Jurkat, Clone E6-1 (cell line): Measurements from ENCODE around the gene SERPINA1.

Experiments
- DNase-seq: peaks from one replicate; pipeline ENCODE4 v3.0.0-alpha.2; 2011; ENCODE audit warnings: low read depth, low spot score
- H3K4me3 ChIP-seq: 2 replicates; pipeline ENCODE4 v1.5.1; 2011; ENCODE audit warnings: mild to moderate bottlenecking, low read length, control low read depth, moderate library complexity

SERPINA1 gene

DNA sequence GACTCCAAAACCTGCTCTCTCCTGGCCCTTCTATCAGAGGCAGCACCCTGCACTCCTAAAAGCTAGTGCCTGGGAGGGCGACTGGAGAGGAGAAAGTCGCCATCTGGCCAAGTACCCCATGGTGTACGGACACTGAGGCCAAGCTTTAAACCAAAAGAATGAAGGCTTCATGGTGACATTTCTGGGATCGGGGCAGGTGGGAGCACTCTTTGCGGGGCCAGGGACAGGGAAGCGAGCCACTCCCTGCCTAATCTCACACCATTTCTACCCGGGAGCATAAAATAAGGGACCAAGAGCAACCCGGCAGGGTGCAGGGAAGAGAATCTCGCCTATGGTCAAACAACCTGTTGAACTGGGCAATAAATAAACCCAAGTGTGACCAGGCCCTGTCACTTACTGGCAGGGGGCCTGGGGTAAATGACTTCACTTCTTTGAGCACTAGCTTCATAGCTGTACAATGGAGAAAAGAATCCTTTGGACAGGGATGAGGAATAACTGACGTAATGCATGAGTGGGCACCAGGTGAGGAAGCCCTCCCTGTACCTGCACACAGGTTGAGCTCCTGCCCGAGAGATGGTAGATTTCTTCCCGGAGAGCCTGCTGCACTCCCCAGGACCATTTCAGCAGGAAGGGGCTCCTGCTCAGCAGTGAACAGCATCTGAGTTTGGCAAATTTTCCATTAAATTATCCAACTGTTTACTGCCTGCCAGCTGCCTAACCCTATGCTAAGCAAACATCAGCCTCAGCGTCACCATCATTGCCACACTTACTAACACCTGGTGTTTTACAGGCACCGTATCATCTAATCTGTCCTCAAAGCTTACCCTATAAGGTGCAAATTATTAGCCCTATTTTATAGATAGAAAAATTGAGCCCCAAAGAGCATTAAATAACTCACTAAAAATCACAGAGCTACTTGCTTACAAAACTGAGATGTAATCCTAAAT lies 2.0 kb downstream of the SERPINA1 start:
- H3K4me3 ChIP-seq = no peak overlapping the region
- no peak for DNase-seq

DNA sequence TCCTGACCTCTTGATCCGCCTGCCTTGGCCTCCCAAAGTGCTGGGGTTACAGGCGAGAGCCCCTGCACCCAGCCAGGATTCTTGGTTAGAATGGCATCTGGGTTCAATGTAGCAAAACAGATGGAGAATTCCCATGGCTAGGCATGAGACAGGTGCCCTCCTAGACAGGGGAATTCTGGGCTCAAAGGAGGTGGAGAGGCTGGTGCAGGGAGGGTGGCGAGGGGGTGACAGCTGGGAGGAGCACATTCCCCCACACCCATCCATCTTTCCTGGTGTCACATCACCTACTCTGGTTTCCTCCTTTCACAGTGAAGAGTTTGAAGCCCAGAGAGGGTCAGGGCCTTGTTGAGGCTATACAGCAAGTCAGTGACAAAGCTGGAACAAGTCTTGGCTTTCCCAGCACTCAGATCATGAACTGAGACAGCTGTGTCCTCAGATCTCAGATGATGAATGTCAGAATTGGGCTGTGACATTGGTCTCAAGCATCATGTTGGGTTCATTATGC lies 2.8 kb downstream of the SERPINA1 start:
- no peak for DNase-seq
- no peak overlapping the region for H3K4me3 ChIP-seq

DNA sequence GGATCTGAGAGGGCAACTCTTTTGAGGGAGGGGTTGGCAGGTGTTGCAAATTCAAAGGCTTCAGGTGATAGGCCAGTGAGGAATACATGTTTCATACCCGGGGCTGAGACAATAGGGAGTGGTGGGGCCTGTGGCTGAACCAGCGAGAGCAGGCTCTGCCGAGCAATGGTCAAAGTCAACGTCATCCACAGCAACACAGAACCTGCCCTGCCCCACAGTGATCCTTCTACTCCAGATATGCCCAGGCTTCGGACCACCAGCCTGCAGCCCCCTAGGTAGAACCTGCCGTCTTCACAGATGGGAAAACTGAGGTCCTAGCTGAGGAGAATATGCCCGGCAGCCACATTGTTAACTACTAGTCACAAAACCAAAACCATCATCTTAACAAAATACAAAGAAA lies 4.1 kb downstream of the SERPINA1 start:
- DNase-seq = no peak
- H3K4me3 ChIP-seq = no peak overlapping the region

DNA sequence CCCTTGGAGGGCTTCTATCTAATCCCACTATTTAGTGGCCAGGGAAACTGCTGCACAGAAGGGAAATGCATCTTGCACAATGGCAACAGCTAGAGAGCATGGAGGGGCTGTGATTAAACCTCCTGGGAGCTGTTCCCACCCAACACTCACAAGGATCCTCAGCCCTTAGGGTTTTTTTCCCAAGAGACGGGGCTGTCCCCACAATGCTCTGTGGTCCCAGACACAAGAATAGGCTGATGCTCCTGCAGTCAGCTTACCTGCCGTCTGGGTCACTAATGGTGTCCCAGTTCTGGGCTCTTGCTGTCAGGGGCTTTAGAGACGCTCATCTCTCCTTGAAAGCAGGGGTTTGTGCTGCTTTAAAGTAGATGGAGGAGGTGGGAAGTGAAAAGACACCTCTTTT lies 4.6 kb downstream of the SERPINA1 start:
- DNase-seq = no peak
- no peak overlapping the region for H3K4me3 ChIP-seq

DNA sequence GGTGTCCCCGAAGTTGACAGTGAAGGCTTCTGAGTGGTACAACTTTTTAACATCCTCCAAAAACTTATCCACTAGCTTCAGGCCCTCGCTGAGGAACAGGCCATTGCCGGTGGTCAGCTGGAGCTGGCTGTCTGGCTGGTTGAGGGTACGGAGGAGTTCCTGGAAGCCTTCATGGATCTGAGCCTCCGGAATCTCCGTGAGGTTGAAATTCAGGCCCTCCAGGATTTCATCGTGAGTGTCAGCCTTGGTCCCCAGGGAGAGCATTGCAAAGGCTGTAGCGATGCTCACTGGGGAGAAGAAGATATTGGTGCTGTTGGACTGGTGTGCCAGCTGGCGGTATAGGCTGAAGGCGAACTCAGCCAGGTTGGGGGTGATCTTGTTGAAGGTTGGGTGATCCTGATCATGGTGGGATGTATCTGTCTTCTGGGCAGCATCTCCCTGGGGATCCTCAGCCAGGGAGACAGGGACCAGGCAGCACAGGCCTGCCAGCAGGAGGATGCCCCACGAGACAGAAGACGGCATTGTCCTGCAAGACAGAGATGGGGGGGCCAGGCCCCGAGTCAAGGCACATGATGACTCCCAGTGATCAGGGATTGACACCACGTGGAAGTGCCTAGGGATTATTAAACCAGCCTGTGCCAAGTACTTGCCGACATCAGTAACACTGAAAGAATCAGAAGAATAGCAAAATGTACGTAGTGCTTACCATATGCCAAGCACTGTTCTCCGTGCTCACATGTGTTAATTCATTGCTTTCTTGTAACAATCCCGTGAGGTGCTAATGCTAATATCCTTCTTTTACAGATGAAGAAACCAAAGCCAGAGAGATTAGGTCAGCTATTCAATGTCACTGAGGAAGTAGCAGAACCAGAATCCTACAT lies 5.4 kb downstream of the SERPINA1 start:
- H3K4me3 ChIP-seq = no peak overlapping the region
- no peak for DNase-seq

DNA sequence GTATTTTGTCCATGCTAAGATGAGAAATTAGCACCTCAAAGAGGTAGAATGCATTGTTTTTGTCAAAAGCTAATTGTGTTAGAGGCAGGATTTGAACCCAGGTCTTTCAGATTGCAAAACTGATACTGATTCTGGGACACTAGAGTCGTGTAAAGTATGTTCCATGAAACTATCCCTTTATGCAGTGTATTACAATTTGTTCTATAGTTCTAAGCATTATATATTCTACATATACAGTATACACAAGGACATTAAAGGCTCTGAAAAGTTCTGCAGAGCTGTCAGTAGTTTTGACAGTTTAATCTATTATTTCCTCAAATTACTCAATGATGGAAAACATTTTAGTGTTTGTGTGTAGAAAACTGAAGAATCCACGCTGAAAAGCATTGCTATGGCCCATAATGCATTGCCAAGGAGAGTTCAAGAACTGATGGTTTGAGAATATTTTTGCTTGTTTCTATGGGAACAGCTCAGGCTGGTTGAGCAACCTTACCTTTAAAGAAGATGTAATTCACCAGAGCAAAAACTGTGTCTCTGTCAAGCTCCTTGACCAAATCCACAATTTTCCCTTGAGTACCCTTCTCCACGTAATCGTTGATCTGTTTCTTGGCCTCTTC lies 6.2 kb downstream of the SERPINA1 start:
- no peak for DNase-seq
- H3K4me3 ChIP-seq = no peak overlapping the region

DNA sequence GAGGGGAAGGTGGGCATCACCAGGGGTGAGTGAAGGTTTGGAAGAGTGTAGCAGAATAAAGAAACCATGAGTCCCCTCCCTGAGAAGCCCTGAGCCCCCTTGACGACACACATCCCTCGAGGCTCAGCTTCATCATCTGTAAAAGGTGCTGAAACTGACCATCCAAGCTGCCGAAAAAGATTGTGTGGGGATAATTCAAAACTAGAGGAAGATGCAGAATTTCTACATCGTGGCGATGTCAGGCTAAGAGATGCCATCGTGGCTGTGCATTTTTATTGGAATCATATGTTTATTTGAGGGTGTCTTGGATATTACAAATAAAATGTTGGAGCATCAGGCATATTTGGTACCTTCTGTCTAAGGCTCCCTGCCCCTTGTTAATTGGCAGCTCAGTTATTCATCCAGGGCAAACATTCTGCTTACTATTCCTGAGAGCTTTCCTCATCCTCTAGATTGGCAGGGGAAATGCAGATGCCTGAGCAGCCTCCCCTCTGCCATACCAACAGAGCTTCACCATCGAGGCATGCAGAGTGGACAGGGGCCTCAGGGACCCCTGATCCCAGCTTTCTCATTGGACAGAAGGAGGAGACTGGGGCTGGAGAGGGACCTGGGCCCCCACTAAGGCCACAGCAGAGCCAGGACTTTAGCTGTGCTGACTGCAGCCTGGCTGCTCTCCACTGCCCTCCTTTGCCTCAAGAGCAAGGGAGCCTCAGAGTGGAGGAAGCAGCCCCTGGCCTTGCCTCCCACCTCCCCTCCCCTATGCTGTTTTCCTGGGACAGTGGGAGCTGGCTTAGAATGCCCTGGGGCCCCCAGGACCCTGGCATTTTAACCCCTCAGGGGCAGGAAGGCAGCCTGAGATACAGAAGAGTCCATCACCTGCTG lies 7.0 kb downstream of the SERPINA1 start:
- H3K4me3 ChIP-seq = no peak overlapping the region
- DNase-seq = no peak

DNA sequence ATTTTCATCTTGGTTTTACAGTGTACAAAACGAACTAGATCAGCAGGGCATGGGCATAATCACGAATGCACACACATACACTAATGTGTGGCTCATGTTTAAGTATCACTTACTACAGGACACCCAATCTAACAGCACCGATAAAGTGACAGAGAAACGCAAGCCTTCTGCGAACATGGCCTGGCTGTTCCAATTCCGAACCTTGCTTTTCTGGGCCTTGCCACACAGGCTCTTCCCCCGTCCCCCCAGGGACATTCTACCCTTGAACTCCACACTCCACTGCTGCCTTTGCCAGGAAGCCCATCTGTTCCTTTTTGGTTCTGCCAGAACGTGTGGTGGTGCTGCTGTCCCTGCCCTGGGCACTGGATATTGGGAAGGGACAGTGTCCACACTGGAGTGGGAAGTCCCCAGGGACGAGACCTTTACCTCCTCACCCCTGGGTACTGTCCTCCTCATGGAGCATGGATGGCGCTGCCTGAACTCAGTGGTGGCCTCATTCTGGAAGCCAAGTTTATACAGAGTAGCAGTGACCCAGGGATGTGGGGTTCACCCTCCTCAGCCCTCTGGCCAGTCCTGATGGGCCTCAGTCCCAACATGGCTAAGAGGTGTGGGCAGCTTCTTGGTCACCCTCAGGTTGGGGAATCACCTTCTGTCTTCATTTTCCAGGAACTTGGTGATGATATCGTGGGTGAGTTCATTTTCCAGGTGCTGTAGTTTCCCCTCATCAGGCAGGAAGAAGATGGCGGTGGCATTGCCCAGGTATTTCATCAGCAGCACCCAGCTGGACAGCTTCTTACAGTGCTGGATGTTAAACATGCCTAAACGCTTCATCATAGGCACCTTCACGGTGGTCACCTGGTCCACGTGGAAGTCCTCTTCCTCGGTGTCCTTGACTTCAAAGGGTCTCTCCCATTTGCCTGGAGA lies 7.9 kb downstream of the SERPINA1 start:
- DNase-seq = no peak
- no peak overlapping the region for H3K4me3 ChIP-seq

DNA sequence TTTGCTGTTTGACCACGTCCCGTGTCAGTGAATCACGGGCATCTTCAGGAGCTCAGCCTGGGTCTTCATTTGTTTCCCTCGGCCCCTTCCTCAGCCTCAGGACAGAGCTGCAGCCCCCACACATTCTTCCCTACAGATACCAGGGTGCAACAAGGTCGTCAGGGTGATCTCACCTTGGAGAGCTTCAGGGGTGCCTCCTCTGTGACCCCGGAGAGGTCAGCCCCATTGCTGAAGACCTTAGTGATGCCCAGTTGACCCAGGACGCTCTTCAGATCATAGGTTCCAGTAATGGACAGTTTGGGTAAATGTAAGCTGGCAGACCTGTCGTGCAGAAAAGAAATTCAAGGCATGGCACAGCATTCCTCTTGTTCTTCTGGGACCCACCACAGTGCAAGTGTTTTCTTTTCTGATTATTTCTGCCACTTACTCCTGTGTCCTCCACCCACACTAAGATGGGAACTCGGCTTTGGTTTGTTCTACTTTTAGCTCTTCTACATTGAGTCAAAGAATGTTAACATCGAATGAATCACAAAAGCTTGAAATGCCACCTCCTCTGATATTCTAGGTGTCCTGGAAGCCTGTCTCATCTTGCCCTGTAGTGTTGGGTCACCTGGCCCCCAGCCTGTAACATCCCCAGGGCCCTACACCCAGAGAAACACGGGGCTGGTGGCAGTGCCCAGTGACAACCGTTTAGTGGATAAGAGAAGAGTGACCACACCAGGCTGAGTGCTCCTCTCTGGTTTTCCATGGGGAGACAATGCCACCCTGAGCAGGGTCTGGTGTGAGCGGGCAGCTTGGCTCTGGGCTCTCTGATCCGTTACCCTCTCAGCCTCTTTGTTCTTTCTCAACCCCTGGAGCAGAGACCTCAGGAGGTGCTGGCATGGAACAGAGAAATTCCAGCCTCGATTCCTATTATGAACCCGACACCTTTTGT lies 8.8 kb downstream of the SERPINA1 start:
- DNase-seq = no peak
- H3K4me3 ChIP-seq = no peak overlapping the region

DNA sequence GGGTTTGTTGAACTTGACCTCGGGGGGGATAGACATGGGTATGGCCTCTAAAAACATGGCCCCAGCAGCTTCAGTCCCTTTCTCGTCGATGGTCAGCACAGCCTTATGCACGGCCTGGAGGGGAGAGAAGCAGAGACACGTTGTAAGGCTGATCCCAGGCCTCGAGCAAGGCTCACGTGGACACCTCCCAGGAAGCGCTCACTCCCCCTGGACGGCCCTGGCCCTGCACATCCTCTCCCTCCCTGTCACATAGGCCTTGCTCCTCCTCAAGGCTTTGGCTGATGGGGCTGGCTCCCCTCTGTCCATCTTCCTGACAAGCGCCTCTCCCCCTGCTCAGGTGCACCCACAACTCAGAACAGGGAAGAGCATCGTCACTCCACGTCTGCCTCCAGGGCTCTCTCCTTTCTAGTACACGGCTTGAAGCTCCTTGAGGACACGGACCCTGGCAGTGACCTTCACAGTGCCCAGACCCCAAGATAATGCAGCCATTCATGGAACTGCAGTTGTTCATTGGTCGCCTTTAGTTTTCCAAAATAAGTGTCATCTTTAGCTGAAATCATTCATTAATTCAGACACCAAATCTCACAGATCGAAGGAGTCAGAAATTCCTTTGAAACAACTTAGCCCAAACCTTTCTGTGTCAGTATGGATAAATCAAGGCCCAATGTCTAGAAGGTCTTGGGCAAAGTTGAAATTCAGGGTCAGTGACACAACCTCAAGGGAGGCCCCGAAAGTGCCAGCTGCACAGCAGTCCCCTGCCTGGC lies 9.7 kb downstream of the SERPINA1 start:
- H3K4me3 ChIP-seq = no peak overlapping the region
- DNase-seq = no peak

DNA sequence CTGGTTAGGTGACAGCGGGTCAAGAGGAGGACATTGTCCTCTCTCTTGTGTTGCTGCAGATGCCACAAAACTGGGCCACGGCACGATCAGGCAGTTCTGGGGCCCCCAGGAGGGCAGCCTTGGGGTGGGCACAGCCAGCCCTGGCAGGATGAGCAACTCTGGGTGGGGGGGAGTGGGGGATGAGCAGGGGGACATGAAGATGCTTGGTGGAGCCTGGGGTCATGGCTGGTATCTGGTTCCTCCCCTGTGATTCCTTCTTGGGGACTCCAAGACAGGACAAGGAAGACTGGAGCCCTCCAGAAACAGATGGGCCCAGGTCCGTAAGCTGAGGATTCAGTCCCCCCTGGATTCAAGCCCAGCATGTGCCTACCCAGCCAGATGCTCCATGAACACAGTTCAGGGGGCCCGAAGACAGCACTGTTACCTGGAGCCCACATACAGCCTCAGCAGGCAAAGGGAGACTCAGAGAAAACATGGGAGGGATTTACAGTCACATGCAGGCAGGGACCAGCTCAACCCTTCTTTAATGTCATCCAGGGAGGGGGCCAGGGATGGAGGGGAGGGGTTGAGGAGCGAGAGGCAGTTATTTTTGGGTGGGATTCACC lies 10.4 kb downstream of the SERPINA1 start:
- no peak for DNase-seq
- no peak overlapping the region for H3K4me3 ChIP-seq

DNA sequence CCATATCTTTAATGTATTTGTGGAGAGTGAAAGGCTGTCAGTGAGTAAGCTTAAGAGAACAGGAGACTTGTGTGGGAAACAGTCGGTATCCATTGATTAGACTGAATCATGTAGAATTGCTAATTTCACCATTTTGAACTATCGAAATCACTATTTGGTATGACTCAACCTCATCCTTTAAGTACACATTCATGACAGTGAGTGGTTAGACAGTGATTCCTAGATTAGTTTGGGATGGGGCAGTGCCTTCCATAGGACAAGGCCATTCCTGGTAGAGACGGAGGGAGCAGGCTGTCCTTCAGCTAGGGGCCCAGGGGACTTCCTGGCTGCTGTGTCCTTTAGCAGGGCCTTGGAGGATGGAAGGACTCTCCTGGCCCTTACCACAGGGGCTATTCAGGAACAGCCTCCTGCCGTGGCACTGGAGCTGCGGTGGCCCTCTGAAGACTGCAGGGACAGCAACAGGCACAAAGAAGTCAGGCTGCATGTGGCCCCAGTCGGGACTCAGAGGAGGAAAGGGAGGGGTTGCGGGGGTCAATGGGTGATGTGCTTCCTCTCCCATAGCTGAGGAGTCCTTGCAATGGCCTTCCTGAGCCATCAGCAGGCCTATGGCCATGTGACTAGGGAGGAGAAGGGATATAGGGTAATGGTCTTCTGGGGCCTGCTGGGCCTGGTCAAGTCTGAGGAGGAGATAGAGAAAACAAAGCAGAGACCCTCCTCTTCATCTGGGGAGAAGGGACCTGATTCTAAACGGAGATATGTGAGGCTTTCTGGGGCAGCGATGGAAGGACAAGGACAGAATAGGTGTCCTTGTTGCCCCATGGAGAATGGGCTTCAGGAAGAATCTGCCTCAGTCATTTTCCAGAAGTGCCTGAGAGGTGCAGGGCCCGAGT lies 11.2 kb downstream of the SERPINA1 start:
- DNase-seq = no peak
- H3K4me3 ChIP-seq = no peak overlapping the region

DNA sequence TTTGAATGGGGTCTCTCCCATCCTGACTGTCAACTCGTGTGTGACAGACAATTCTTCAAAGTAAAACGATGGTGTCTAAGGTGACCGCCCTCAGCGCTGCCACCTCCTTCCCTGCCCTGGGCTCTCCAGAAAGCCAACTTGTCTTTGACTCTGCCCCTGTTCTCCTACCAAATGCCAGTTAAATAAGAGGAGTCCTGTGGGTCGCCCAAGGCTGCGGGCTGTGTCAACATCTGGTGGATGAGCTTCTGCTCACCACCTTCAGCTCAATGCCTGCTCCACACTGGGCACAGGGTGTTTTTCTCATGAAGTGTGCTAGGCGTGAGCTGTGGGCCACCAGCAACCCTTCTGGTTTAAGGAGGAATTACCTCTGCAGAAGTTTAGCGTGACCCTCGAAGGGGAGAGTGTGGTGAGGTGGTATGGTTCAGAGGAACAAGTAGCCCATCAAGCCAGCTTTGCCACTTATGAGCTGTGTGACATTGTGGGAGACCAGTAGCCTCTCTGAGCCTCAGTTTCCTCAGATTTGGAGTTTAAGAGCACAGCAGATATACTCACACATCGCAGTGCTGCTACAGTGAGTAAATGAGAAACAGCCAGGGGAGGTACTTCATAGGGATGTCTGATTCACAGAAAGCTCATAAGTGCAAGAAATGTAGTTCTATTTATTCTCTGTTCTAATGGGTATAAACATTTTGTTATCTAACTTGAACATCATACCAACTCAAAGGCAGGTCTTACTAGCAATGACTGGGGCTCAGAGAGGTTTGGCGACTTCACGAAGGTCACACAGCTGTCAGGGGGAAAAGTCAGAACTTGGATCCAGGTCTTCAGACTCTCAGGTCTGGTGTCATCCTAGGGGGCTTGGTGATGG lies 12.1 kb downstream of the SERPINA1 start:
- no peak for DNase-seq
- H3K4me3 ChIP-seq = no peak overlapping the region
